HG02852 (cell line): Measurements from ENCODE around the gene TMEM108.

Experiments
- ATAC-seq: cut with Tn5 transposase; IDR thresholded peaks from one replicate; pipeline ENCODE4 v1.9.1; 2021; ENCODE audit warnings: mild to moderate bottlenecking, moderate library complexity; ENCODE audit not compliant: unreplicated experiment

TMEM108 gene

GRCh38 chr3:133377396-133377795, 339.2 kb downstream of the TMEM108 start:
- no peak for ATAC-seq

- ATAC-seq, result no peak
Observed at GRCh38 chr3:133379926-133380325, 341.7 kb downstream of the TMEM108 start.

GRCh38 chr3:133380481-133381225, 342.5 kb downstream of the TMEM108 start:
- ATAC-seq, result no peak

GRCh38 chr3:133381346-133382109, 343.3 kb downstream of the TMEM108 start:
- ATAC-seq, result no peak

GRCh38 chr3:133383175-133383574, 345.0 kb downstream of the TMEM108 start:
- ATAC-seq, result no peak

GRCh38 chr3:133383741-133384140, 345.6 kb downstream of the TMEM108 start:
- no peak for ATAC-seq

GRCh38 chr3:133384331-133385027, 346.3 kb downstream of the TMEM108 start:
- ATAC-seq, result peak; percentile 70

- ATAC-seq, result no peak
Observed at GRCh38 chr3:133386876-133387275, 348.7 kb downstream of the TMEM108 start.

- ATAC-seq, result no peak
Observed at GRCh38 chr3:133387341-133387740, 349.1 kb downstream of the TMEM108 start.

GRCh38 chr3:133388696-133389395, 350.7 kb downstream of the TMEM108 start:
- no peak for ATAC-seq

GRCh38 chr3:133390715-133391114, 352.5 kb downstream of the TMEM108 start:
- ATAC-seq, result no peak

GRCh38 chr3:133393204-133393603, 355.0 kb downstream of the TMEM108 start:
- no peak for ATAC-seq

GRCh38 chr3:133393691-133394474, 355.7 kb downstream of the TMEM108 start:
- ATAC-seq, result no peak

- ATAC-seq, result no peak
Observed at GRCh38 chr3:133394561-133395311, 356.5 kb downstream of the TMEM108 start.

- ATAC-seq, result no peak
Observed at GRCh38 chr3:133396906-133397305, 358.7 kb downstream of the TMEM108 start.

GRCh38 chr3:133400006-133400515, 361.9 kb downstream of the TMEM108 start, which contains the start of gene BFSP2:
TSS of gene BFSP2 (plus strand) at chr3:133400056. CDS start at chr3:133400084, 28 bp downstream.
- no peak for ATAC-seq

GRCh38 chr3:133401374-133402135, 363.4 kb downstream of the TMEM108 start:
- no peak for ATAC-seq

- ATAC-seq, result no peak
Observed at GRCh38 chr3:133404920-133405319, 366.7 kb downstream of the TMEM108 start.
